Glutamatergic neuron (in vitro differentiated cells): ENCODE data around the gene EMILIN2. TPM values are rescaled to one million over a fixed set of nuclear protein-coding genes. Genes with fewer than 3 reads are reported as not detected.

Source experiments
- DNase-seq: peaks from one replicate; pipeline ENCODE4 v3.0.0; 2022
- H3K27ac Mint-ChIP-seq: one replicate; pipeline ENCODE4 v1.8.0; 2020; ENCODE audit warnings: mild to moderate bottlenecking, mixed read lengths, inconsistent platforms; ENCODE audit not compliant: unreplicated experiment
- H3K27me3 Mint-ChIP-seq: one replicate; pipeline ENCODE4 v1.8.0; 2020; ENCODE audit warnings: mild to moderate bottlenecking, moderate library complexity, mixed read lengths, inconsistent platforms; ENCODE audit not compliant: unreplicated experiment
- H3K36me3 Mint-ChIP-seq: one replicate; pipeline ENCODE4 v1.8.0; 2020; ENCODE audit warnings: mild to moderate bottlenecking, mixed read lengths, inconsistent platforms; ENCODE audit not compliant: unreplicated experiment
- H3K4me1 Mint-ChIP-seq: one replicate; pipeline ENCODE4 v1.8.0; 2020; ENCODE audit warnings: mild to moderate bottlenecking, low read depth, mixed read lengths, inconsistent platforms; ENCODE audit not compliant: unreplicated experiment
- H3K4me3 Mint-ChIP-seq: one replicate; pipeline ENCODE4 v1.8.0; 2020; ENCODE audit warnings: mild to moderate bottlenecking, mixed read lengths, inconsistent platforms; ENCODE audit not compliant: unreplicated experiment
- H3K9me3 Mint-ChIP-seq: one replicate; pipeline ENCODE4 v1.8.0; 2020; ENCODE audit warnings: mild to moderate bottlenecking, moderate library complexity, mixed read lengths, inconsistent platforms; ENCODE audit not compliant: unreplicated experiment
- CTCF ChIP-seq: fragments of 200-600 bp; sonication (generic); IDR thresholded peaks from one replicate; pipeline ENCODE4 v1.5.0; 2021; ENCODE audit not compliant: partially characterized antibody, unreplicated experiment
- total RNA-seq: library from RNA; stranded (reverse); fragmentation: NEBNext Ultra II Directional; extraction: Animal tissue kit (Norgen Biotek cat#: 25700); gene quantifications from one replicate; pipeline ENCODE4 v1.2.1, GENCODE V29; 2021; ENCODE audit not compliant: unreplicated experiment

Gene EMILIN2
- total RNA-seq, 1 donor from 2014 or later, result 4.1 TPM

DNA sequence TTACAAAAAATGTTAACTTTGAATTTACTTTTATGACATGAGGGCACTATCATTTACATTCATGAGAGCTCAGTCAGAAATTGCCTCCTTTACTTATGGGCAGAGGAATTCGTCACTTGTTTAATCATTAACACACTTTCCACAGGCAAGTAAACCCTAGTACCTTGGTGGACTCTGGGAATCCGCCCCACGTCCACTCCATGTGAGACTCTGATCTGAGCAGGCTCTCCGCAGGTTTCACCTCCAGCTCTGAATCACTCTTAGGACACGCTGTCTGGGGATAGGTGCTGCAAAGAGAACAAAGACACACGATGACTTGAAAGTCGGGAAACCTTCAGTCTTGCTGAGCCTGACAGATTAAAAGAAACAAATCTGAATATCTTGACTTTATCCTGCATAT is 92.5 kb downstream of the EMILIN2 start:
- H3K9me3 Mint-ChIP-seq, result no peaks in the 10 kb centered on the region
- H3K4me3 Mint-ChIP-seq, result no peak overlapping the region
- TF ChIP-seq CTCF, result no peak
- no peak overlapping the region for H3K27ac Mint-ChIP-seq
- no peaks in the 10 kb centered on the region for H3K27me3 Mint-ChIP-seq
- H3K4me1 Mint-ChIP-seq, result no peaks in the 10 kb centered on the region
- no peak for DNase-seq
- no peaks in the 10 kb centered on the region for H3K36me3 Mint-ChIP-seq

- Mint-ChIP-seq H3K9me3 (no peaks in the 10 kb centered on the region), H3K27ac (no peak overlapping the region), H3K36me3 (no peaks in the 10 kb centered on the region), H3K4me3 (no peak overlapping the region), H3K27me3 (no peaks in the 10 kb centered on the region), H3K4me1 (peaks cover 2% of the 10 kb centered on the region)
- peak; percentile 26 for TF ChIP-seq CTCF
- no peak for DNase-seq
These were observed 101.2 kb downstream of the EMILIN2 start for GRCh38 chr18:2948038-2948437.

GRCh38 chr18:2952605-2953004 is 105.8 kb downstream of the EMILIN2 start:
- no peak overlapping the region for H3K4me3 Mint-ChIP-seq
- TF ChIP-seq CTCF, result no peak
- no peak overlapping the region for H3K27ac Mint-ChIP-seq
- no peaks in the 10 kb centered on the region for H3K27me3 Mint-ChIP-seq
- H3K9me3 Mint-ChIP-seq, result no peaks in the 10 kb centered on the region
- no peak for DNase-seq
- H3K36me3 Mint-ChIP-seq, result no peaks in the 10 kb centered on the region
- no peaks in the 10 kb centered on the region for H3K4me1 Mint-ChIP-seq

GRCh38 chr18:2953935-2954653 is 107.3 kb downstream of the EMILIN2 start:
- Mint-ChIP-seq H3K9me3 (no peaks in the 10 kb centered on the region), H3K27ac (no peak overlapping the region), H3K4me3 (no peak overlapping the region), H3K36me3 (no peaks in the 10 kb centered on the region), H3K4me1 (no peaks in the 10 kb centered on the region), H3K27me3 (no peaks in the 10 kb centered on the region)
- TF ChIP-seq CTCF, result no peak
- DNase-seq, result no peak

DNA sequence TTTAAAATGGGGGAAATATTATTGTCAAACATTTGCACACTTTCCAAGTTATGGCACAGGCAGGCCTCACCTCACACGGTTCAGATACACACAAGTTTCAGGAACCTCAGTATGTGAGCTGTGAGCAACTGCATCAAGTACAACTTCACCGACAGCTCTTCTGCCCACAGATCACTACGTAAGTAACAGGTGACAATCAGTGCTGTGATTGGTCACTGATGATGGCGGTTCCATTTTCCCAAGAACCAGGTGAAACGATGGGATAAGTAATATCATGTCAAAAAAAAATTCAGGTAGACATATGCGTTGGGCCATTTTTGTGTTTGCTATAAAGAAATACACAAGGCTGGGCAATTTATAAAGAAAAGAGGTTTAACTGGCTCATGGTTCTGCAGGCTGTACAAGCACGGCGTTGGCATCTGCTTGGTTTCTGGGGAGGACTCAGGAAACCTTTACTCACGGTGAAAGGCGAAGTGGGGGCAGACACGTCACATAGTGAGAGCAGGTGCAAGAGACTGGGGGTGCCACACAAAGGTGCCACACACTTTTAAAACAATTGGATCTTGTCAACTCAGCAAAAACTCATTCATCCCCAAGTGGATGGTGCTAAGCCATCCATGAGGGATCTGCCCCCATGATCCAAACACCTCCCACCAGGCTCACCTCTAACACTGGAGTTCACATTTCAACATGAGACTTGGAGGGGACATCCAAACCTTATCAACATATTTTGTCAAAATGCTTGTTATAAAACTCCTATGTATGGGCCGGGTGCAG is 108.3 kb downstream of the EMILIN2 start:
- Mint-ChIP-seq H3K27me3 (no peaks in the 10 kb centered on the region), H3K4me1 (no peaks in the 10 kb centered on the region), H3K4me3 (no peak overlapping the region), H3K27ac (no peak overlapping the region), H3K36me3 (no peaks in the 10 kb centered on the region), H3K9me3 (no peaks in the 10 kb centered on the region)
- no peak for TF ChIP-seq CTCF
- DNase-seq, result no peak
